ENCODE data around the gene GRM8.
A peak's percentile ranks its signal among the peaks of the same experiment; 100 is the strongest.

The GRM8 gene

DNA sequence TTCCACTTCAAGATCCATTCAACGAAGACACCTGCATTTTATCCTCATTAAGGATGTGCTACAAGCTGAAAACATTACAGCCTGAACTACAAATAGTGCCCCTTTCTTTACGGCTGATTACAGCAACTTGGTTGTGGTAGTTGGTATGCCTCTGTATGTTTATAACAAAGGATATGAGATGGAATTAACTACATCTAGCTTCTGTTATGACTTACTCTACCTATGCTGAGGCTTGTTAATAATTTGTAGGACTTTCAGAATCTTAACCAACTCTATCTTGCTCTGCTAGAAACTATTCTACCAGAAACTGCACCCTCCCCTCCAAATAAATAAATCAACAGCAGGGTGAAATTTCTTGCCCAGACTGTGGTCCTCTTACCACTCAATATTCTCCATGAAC is 448.1 kb downstream of the GRM8 start:
- no peak for DNase-seq

GRCh38 chr7:126803990-126804389 is 448.8 kb downstream of the GRM8 start:
- no peak for DNase-seq

- DNase-seq, result peak; percentile 64
Observed at GRCh38 chr7:126803060-126803665, 449.6 kb downstream of the GRM8 start.

GRCh38 chr7:126801733-126802132 is 451.0 kb downstream of the GRM8 start:
- no peak for DNase-seq

GRCh38 chr7:126799541-126799940 is 453.2 kb downstream of the GRM8 start:
- no peak for DNase-seq

DNA sequence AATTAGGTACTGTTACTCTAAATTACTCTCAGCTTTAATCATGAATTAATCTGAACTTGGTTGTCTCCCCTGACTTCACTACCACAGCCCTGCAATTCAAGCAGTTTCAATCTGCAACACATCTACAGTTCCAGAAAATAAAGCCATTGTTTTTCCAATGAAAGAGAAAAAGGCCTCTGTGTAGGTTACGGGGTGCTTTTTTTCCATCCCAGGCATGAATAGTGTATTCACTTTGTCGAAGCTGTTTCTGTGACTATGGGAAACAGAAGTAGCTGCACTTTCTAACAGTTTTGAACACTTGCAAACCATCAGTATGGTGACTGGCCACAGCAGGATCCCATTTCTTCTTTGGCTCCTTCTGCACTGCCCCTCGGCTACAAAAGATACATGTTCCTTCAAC is 460.2 kb downstream of the GRM8 start:
- no peak for DNase-seq

DNA sequence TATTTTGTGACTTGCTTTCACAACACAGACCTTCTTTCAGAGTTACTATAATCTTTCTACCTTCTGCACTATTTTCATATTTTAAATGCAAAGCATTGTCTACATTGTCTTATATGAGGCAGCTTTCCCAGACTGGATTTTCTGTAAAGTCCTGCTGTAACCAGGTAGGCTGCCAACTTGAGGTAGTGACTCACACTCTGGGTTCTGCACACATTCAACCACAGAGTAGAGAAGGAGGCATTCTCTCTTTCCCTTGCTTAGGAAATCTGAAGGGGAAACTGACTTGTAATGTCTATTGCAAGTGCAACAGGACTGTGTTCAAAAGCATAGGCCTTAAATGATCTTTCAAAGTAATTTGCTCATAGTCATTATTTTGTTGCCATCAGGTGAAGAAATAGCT is 461.4 kb downstream of the GRM8 start:
- peak; percentile 18 for DNase-seq

- DNase-seq, result no peak
Observed at GRCh38 chr7:126790763-126791162, 462.0 kb downstream of the GRM8 start.

DNA sequence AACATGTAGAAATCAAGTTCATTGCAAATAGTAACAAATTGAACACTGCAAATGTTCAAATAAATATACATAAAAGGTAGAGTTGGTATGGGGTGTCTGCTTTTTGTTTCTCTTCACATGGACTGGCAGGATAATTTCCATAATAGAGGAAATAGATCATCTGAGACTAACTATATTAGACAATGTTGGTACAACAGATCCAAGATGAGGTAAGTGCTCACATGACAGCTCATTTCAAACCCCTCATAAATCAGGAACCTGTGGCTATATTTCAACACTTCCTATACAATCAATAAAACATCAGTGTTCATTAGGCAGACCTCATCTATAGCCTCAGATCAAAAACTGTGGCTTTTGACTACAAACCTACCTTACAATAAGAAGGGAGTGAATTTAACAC is 469.1 kb downstream of the GRM8 start:
- no peak for DNase-seq

DNA sequence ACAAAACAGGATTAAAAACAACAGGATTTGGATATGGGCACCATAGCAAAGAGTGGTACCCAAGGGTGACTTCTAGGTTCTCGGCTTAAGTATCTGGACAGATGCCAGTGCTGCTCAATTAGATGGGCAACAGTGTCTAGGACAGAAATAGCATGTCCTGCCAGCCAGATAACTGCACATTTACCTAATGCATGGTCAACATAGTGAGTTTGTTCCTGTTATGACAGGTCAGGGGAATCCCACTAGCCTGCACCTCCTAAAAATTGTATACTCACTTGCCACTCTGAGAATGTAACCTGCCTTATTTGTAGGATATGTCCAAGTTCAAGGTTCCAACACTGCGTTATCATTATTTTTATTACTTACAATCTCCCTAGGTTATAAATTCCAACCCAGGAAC is 471.7 kb downstream of the GRM8 start:
- DNase-seq, result no peak

- DNase-seq, result no peak
Observed at GRCh38 chr7:126778101-126778500, 474.6 kb downstream of the GRM8 start.

DNA sequence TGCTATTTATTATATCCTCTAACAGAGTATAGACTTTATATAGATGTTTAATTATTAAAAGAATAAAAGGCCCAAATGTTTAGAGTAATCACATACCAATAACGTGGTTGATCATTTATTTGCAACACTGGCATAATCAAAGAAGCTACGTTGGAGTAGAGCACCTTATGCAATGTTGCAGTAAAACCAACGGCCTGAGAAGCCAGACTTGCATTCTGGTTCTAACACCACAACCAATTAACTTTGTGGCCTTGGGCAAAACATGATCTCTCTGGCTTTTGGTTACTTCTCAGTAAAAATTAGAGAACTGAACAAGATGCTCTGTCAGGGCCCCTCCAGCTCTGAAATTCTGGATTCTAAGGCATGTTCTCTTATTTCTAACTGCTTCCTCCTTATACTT is 476.2 kb downstream of the GRM8 start:
- DNase-seq, result no peak

DNA sequence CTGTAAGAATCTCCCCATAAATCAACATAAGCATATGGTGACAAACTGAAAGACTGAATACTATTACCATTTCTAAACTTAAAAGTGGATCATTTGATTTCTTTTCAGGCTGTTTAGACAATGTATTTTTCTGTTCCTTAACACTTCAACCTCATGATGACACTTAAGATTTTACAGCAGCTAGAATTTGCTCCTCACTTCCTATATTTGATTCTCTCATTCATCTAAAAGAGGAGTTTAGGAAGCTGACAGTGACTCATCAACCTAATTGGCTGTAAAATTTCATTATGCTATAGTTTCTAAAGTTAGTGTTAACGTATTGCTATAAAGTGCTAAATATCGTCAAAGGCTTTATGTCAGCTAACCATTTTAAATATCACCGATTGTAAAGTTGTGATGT is 478.7 kb downstream of the GRM8 start:
- DNase-seq, result no peak

GRCh38 chr7:126768836-126769235 is 483.9 kb downstream of the GRM8 start:
- peak; percentile 51 for DNase-seq

GRCh38 chr7:126760914-126761577 is 491.7 kb downstream of the GRM8 start:
- no peak for DNase-seq

DNA sequence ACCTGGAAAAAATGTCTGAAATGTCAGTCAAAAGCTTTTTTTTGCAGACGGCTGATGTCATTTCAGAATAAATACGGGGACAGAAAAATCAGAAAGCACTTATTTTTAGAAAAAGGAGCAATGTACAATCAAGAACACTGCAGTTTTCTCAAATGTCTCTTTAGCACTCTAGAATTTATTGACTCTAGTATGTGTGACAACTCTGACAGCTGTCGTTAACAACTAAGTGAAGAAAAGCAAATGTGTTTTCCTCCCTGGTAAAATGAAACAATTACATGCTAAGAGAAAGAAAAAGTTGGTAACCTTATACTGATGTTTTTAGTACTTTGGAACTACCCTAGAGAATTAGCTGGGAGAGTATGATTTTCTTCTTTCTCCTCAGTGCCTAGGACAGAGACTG is 497.4 kb downstream of the GRM8 start:
- DNase-seq, result no peak

DNA sequence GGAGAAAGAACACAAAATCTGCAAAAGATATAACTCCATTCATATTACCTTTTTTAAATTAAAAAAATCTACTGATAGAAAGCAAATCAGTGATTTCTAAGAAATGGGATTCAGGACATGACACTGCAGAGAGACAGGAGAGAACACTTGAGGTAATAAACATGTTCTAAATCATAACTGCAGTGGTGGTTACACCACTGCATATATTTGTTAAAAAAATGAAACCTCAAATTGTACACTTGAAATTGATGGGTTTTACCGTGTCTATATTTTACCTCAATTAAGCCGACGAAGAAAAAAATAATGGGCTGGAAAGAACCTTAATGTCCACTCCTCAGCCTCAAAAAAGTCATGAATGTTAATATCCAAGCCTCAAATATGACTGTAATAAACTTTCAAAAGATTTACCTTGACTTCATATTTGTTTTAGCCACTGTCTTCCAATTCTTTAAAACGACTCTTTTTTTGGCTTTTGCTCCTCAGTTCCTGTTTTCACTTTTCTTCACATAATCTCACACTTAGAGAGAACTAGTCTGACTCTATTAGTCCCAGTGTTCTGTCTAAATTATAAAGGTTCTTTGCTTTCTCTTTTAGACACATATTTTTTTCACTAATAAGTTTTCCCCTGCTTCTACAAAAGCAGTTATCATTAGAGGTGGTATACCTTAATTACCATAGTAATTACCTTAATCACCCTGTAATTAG is 502.4 kb downstream of the GRM8 start:
- DNase-seq, result no peak

DNA sequence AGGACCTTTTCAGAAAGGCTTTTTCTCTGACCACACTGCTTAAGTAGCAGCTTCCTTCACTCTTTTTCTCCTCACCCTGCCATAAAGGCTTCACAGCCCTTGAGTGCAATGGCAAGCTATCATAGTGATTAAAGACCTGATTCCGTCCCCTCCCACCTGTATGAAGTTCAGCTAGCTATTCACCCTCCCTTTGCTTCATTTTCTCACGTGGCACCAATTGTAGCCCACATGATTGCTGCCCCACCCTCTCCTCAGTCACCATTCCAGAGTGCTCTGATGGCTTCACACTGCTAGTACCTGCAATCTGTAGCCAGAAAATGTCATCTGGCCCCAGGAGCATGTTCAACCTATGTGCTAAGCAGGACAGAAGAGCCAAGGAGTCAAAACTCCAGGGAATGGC is 523.8 kb downstream of the GRM8 start:
- no peak for DNase-seq

DNA sequence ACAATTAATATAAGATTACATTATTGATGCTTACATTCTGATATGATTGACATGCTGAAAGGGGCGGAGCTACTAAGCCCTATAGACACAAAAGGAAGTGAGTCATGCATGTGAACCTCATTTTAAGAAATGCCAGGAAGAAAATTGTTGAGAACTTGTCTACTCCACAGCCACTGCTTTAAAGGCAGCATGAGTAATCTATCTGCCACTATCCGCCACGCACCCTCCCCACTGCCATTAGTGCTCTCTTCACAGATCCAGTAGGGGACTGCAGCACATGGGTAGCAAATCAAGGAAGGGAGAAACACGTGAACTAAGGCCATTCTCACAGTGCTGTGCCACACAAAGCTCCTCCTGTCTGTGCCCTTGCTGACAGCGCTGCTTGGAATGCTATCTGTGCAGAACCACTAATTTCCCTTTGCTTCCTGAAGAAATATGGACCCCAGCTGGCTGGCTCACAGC is 524.8 kb downstream of the GRM8 start:
- DNase-seq, result peak; percentile 86

DNA sequence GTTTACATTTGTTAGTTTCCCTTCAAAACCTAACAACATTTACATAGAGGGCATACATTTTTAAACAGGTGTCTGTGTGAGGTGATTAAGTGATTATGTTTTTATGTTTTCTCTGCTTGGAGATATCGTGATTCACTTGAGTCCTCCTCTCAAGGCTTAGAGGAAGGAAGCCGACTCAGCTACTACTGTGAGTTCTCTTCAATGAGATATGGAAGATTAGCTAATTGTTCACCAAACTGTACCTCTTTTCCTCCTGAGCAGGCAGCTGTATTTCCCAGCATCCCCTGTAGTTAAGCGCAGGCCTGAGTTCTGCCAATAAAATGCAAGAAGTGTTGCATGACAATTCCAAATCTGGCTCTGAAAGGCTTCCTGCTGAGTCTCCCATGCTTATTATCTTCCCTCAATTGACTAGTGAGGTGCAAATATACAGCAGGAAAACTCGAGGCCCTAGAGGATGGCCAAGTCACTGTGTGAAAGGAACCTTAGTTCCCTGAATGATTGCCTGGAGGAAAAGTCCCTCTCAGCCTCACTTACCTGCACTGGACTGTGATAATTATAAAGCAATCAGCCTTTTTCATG is 528.7 kb downstream of the GRM8 start:
- DNase-seq, result no peak

GRCh38 chr7:126720232-126720631 is 532.5 kb downstream of the GRM8 start:
- no peak for DNase-seq

- DNase-seq, result no peak
Observed at GRCh38 chr7:126718419-126718818, 534.3 kb downstream of the GRM8 start.

DNA sequence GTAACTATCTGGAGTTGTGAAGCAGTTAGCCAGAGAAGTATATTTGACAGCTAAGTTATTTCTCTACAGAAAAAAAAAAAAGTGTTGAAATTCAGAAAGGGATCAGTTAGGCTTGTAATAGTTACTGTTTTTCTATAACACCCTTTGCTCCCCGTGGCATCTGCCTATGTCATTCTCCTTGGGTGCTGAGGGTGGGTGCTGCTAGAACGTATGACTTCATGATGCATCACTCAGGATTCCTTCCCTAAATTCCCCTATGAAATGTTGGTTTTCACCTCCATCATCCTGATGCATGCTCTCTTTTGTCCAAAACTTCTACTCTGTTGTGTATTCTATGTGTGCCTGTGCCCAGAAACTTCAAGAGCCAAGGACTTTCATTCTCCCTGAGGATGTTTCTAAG is 536.4 kb downstream of the GRM8 start:
- peak; percentile 28 for DNase-seq

- DNase-seq, result no peak
Observed at GRCh38 chr7:126715076-126715475, 537.7 kb downstream of the GRM8 start.

All from fibroblast of skin of back (primary cell).